ENCODE data around the gene EVC.

The EVC gene

DNA sequence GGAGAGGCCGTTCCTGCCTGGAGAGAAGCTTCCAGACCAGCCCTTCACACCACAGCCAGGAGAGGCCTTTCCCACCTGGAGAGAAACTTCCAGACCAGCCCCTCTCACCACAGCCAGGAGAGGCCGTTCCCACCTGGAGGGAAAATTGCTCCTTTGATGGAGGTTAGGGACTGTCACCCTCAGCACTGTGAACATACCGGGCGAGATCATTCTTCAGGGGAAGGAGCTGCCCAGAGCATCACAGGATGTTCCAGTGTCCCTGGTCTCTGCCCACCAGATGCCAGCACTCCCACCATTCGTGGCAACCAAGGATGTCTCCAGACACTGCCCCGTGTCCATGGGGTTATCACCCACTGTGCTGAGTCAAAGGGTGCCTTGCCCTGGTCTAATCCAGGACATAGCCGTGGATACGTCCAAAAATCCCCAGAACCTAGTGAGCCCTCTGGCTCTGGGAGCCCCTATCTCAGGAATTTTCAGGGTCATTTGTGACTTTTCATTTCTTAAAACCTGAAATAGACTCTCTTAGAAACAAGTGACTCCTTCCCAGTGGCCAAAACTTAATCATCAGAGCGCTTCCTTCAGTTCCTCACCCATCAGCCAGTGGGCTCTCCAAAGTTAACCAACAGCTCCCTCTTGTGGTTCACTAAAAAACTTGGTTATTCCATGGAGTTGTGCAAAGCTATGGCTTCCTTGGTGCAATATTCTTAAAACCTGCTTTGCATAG is 101.7 kb downstream of the EVC start:
- peak; percentile 73 for DNase-seq (ENCODE audit: low spot score)
- TF ChIP-seq, protein P1, sequence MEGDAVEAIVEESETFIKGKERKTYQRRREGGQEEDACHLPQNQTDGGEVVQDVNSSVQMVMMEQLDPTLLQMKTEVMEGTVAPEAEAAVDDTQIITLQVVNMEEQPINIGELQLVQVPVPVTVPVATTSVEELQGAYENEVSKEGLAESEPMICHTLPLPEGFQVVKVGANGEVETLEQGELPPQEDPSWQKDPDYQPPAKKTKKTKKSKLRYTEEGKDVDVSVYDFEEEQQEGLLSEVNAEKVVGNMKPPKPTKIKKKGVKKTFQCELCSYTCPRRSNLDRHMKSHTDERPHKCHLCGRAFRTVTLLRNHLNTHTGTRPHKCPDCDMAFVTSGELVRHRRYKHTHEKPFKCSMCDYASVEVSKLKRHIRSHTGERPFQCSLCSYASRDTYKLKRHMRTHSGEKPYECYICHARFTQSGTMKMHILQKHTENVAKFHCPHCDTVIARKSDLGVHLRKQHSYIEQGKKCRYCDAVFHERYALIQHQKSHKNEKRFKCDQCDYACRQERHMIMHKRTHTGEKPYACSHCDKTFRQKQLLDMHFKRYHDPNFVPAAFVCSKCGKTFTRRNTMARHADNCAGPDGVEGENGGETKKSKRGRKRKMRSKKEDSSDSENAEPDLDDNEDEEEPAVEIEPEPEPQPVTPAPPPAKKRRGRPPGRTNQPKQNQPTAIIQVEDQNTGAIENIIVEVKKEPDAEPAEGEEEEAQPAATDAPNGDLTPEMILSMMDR (IDR thresholded peaks at IDR 0.05; ENCODE audit: extremely low read depth, missing control alignments), result peak; percentile 76

DNA sequence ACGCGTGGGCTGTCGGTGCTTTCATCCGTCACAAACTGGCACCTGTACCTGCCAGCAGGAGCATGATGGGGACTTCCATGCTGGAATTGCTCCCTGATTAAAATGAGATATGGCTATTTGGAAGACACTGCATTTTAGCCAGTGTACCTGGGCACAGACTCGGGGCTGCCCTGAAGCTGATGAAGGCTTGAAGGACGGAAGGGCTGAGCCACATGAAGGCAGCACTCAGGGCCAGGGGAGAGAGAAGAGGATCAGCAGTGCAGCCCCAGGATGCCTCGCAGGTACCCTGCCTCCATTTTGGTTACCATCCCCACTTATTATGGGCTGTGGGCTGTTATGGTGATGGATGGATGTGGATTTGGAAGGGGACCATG is 102.9 kb downstream of the EVC start:
- TF ChIP-seq, protein P1 (IDR thresholded peaks at IDR 0.05; ENCODE audit: extremely low read depth, missing control alignments), result no peak
- DNase-seq (ENCODE audit: low spot score), result no peak

DNA sequence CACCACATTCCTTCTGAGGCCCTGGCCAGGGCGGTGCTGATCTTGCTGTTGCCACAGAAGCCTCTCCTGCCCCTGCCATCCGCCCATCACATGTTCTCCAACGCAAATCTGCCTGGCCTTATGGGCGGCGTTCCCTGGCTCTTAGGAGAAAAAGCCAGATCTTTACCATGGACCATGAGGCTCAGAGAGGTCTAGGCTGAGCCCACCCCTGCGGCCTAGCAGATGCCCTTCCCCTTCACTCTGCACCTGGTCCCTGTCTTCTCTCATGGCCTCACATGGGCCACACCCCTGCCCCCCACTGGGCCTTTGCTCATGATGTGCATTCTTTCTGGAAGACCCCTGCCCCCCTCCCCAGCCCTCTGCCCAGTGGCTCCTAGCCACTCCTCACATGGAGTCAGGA is 103.4 kb downstream of the EVC start:
- no peak for DNase-seq (ENCODE audit: low spot score)

DNA sequence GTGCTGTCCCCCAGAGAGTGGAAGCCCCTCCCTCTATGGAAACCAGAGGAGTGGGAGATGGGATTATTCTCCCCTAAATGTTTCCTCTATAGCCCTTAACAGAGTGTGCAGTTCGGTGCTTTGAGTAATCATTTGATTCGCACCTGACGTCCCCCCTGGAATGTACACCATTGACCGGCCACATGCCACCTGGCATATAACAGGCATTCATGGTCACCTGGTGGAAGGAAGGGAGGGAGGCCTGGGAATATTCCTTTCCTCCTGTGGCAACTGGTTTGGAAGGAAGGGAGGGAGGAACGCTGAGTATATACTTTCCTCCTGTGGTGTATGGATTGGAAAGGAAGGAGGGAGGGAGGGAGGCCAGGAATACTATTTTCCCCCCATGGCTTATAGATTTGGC is 104.6 kb downstream of the EVC start:
- no peak for DNase-seq (ENCODE audit: low spot score)
- TF ChIP-seq, protein P1 (IDR thresholded peaks at IDR 0.05; ENCODE audit: extremely low read depth, missing control alignments), result no peak

More for the DNA sequence above, 103.4 kb downstream of the EVC start:
- TF ChIP-seq, protein P1 (IDR thresholded peaks at IDR 0.05; ENCODE audit: extremely low read depth, missing control alignments), result no peak

DNA sequence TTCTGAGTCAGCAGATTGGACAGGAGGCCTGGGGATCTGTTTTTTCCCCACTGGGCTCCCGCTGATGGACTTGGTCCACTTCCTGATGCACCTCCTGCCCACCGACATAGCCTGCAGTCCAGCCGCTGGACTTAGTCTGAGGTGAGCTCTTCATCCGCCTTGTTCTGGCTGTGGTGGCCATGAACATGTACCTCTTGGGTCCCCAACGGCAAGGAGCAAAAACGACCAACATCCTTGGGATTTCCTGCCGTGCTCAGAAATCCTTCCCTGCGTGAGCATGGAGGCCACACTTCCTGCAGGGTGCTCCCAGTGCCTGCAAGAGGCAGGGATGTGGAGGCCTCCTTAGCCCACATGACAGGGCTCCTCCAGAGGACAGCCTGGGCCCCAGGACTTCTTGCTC is 105.1 kb downstream of the EVC start:
- DNase-seq (ENCODE audit: low spot score), result no peak

DNA sequence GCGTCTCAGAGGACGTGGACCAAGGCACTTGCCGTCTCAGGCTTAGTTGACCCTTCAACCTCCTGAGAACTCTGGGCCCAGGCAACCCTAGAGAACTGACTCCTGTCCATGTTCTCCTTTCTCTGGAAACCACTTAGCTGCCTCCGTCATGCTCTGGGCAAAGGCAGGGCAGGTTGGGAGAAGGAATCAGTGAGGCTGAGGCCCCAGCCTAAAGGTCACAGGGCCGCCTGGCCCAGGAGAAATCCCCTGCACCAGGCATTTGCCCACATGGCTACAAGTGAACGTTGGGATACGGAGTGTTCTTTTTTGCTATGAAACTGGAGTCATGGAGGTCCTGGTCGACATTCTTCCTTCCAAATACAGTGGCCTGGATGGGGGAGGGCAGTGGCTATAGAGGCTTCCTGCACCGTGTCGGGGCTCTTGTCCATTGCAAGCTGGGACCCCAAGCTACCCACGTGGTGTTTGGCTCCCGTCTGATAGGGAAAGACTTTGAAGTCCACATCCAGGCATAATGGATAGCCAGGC is 105.9 kb downstream of the EVC start:
- no peak for DNase-seq (ENCODE audit: low spot score)
- TF ChIP-seq, protein P1 (IDR thresholded peaks at IDR 0.05; ENCODE audit: extremely low read depth, missing control alignments), result no peak

More for the DNA sequence above, 105.1 kb downstream of the EVC start:
- TF ChIP-seq, protein P1 (IDR thresholded peaks at IDR 0.05; ENCODE audit: extremely low read depth, missing control alignments), result no peak

DNA sequence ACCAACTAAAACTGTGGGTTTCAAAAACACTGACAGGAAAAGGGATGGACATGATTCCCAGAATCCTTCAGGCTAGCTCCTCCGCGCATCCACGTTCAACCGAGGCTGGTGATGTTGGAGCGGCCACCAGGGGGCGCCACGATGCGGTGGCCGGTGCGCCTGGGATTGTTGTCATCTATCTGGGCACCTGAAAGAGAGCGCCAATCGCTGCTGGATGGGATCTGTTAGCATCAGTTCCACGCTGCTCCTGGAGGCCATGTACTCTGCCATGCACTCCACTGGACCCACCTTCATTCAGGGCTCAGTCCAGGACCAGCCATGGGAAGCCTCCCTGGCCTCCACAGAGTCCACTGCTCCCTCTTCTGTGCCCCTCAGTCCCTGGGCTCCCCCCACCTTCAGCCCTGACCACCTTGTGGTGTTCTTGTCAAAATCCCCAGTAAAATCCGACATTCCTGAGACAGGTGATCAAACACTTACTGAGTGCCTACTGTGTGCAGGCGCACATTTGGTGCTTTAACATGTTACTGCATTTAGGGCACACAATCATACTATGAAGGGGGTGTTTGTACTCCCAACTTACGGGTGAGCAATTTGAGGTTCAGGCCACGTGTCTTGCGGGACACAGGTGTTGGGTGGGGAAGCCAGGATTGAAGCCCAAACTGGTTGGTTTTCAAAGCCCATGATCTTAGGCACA is 110.8 kb downstream of the EVC start:
- TF ChIP-seq, protein P1 (IDR thresholded peaks at IDR 0.05; ENCODE audit: extremely low read depth, missing control alignments), result peak; percentile 25
- DNase-seq (ENCODE audit: low spot score), result no peak

Data from GM20000 (cell line).